NOMO-1 treated with dmso at 0.1 percent for 144 hours (cell line): Measurements from ENCODE around the gene CAPZB.

Experiments
- DNase-seq: peaks from one replicate; lab custom pipeline; 2025; ENCODE audit not compliant: unreplicated experiment; lab: John Stamatoyannopoulos, UW

CAPZB gene

DNA sequence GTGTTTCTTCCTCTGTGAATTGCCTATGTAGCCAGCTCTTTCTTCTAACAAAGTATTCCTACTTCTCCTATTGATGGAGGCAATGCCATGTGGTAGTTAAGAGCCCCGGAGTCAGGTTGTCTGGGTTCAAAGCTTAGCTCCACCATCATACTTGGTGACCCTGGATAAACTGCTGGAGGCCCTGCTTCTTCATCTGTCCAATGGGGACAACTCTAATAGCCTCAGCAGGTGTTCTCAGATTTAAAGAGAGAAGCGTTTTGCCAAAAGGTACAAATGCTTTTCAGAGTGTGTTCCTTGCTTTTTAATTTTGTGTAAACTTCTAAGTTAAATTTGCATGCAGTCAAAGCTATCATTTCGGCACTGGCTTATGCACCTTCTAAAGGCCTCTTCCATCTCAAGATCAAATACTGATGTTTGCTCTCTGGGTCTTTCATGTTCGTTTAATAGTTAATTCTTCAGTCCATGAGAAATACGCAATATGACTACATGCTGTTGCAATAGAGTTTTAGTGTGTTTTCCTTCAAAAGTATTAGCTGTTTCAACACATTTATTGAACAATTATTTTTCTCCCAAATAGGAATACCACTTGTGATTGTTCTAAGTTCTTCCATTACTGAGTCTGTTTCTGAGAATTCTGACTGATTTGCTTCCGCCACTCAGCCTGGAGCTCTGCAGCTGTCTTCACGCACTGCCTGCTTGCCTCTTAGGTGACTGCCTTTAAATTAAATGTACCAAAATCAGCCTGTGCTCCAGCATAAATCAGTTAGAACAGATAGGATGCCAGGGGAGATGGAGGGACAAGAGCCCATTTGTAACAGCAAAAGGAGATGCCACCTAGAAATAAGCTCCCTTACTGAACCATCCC is 75.6 kb downstream of the CAPZB start:
- no peak for DNase-seq

DNA sequence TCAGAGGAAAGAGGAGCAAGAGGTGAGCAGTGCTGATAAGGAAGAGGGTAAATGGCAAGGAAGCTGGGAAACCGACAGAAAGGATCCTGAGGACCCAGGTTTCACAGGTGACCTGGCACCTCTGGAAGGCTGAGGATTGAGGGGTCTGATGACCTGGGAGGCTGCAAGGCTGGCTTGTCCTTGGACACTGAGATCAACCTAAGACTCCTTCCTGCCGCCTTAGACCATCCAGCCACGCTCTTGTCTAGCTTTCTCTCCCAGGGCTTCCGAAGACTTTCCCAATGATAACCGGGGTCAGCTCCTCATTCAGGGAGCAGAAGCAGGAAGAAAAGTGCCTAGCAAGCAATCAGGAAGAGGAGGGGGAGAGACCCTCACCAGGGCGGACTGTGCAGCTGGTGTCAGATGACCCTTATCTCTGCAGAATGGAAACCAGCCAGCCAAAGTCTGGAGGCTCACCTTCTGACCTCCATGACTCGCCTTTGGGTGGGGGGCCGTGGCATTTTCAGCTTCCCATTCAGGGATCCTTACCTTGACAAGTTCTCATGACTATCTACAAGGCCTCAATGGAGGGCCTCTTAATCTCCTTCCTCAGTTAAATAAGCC is 77.7 kb downstream of the CAPZB start:
- no peak for DNase-seq

DNA sequence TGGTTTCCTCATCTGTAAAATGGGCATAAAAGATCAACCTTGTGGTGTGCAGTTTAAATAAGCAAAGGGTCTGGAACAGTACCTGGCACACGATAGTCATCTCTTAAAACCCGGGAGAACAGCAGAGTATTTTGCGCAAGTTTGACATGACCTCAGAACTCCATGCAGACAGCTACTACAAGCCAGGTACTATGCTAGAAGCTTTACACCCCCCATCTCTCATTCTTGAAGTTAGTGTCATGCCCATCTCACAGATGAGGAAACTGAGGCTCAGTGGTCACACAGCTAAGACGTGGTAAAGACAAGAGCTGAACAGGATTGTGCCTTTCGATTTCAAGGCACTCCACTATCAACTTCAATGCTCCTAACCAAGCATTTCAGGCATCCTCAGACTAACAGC is 78.7 kb downstream of the CAPZB start:
- DNase-seq: no peak

DNA sequence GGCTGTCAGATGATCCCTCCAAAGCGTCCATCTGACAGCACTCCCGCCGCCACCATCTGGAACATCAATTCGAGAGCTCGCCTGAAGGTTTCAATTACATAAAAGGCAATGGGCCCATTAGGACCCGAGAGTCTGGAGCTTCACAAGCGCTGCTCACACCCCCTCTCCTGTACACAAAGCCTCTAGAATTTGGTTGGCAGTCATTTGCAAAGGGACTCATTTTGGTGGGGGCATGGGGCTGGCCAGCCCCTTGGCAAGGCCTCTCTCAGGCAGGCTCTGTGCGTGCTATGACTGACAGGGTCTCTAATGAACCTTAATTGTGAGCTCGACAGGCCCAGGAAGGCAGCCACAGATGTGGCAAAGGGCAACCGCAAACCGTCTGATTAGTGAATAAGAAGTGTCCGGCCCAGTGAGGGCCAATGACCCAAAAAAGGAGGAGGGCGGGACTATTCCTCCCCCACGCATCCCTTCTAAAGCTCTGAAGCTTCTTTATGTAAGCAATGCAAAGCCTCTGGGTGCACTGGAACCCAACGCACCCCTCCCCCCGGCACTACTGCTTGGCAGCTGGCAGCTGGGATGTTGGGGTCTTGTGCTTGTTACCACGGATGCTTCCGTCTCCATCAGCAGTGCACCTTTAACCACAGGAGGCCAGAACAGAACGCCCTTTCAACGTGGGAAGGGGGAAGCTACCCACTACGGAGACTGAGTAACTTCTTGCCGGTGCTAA is 79.4 kb downstream of the CAPZB start:
- DNase-seq: no peak

DNA sequence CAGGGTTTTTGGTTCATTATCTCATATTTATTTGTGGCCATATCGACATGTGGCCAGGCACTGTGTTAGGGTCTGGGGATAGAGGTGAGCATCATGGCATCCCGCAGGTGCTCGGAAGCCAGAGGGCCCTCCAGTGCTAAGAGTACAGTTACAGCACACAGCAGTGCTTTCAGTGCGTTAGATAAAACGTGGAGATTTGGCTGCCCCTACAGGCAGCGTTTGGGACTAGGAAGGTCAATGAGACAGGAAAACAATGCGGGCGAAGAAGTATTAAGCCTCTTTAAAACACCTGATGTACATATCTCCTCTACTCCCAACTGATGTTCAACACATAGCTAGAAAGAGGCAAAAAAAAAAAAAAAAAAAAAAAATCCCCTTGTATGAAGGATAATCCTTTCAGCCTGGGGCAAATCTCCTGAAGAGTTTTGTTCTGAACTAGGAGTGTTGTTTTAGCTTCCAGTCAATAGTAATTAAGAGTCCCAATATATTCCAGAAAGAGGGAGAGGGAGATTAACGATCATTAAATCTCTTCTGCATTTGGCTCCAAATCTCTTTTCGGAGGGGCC is 80.1 kb downstream of the CAPZB start:
- no peak for DNase-seq

DNA sequence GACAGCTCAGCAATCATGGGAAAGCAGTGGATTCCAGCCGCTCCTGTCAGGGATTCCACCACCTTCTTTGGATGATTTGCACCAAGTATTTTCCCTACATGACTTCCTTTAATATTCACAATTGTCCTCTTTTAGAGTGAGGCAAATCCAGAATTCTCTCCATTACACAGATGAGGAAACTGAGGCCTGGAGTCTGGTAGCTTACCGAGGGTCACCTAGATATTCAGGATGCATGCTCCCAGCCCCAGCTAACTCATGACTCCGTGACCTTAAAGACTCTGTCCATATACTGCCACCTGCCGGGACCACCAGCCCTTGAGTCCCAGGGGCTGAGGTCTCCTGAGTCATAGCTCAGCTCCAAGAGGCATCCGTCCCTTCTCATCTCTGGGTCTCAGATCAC is 80.6 kb downstream of the CAPZB start:
- DNase-seq: no peak

DNA sequence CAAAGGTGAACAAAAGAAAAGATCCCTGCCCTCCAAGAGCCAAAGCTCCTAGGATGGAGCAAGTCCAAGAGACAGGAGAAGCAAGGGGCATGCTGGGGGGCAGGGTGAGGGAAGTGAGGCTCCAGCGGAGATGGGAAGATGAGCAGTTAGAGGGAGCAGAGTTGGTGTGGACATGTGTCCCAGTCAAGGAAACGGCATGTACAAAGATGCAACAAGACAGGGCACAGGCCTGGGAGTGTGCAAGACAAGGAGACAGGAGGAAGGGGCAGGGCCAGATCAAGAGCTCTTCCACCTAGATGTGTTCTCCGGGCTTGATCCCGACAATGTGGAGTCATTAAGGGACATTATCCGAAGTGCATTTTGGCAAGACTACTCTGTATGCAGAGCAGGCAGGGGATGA is 82.1 kb downstream of the CAPZB start:
- DNase-seq: no peak

DNA sequence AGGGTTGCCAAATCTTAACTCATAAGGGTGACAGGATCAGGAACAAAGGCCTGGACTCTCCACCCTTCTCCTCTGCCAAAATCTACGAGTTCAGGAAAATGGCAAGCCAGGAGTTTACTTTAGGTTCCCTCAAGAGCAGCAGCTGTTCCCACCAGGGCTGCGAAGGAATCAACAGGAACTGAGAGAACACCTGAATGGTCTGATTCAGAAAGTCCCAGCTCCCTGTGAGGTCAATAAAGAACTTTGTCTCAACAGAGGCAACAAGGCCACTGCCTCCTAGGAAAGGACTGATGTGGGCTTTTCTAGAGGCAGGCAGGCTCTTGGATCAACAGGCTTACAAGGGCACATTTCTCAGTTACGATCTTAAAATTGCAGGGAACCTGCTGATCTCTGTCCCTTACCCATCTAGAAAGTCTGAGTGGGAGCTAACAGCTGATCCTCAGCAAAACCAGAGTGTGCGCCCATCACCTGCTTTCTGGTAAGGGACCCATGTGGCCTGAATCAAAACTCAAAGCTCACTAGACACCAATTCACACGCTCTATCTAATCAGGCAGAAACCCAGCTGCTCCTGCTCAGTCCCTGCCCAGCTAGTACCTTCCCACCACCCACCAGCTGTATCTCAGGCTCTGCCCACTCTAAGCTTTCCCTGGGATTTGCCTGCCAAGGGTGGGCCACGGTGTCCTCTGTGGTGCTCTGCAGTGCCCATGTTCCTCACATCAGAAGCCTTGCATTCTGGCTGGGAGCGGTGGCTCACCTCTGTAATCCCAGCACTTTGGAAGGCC is 83.1 kb downstream of the CAPZB start:
- no peak for DNase-seq

DNA sequence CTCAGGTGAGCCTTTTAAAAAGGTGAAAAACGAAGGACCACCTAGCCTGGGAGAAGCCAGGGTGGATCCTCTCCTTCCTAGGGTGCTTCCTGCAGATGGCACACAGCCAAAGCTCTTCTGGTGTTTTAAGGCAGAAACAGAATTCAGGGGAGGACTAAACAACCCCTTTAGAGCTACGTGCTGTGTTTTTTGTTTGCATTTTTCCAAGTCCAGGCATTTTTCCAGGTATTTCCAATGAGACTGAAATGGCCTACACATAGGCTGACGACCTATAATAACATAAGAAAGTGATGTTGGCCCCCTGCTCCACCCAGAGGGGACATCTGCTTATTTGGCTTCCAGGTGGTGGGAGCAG is 83.8 kb downstream of the CAPZB start:
- DNase-seq: no peak

DNA sequence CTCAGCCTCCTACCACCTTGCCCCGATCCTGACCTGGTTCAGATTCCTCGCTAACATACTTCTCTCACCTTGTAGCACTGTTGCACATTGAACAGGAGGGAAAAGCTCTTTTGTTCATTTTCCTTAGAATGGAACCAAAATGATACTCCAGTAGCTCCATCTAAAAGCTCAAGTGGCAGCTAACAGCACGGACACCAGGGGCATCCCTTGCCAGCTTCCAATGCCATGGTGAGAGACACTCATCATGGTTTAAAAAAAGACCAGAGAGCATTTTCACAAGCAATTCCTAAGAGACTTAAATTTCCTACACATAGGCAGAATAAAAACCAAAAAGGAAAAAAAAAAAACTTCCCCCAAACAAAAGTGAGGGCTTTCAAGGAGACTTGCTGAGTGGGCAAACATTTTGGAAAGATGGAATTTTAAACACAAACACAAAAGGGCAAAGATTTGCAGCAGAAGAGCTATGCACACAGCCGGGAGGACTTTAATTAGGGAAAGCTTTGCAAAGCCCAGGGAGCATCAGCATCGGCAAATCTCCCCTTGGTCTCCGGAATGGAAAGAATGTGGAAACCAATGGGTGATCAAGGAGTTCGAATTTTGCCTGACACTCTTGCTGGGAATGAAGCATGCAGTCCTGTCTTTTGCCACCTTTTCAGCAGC is 84.3 kb downstream of the CAPZB start:
- no peak for DNase-seq

DNA sequence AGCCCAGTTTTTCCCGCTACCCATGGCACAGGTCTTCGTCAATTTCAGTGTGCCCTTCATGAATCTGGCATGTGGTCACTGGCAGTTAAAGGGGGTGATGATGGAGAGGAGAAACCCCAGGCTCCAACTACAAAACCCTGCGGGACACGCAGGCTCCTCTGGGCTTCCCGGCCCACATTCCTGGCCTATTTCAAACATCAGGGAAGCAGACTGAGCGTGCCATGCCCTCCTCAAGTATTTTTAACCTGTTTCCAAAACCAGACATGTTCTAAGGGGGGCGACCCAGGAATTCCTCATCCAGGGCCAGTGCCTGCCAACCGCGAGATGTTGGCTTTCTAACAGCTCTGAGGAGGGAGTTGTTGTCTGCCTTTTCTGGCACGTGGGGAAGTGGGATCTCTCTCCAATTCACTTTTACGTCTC is 85.1 kb downstream of the CAPZB start:
- DNase-seq: no peak

DNA sequence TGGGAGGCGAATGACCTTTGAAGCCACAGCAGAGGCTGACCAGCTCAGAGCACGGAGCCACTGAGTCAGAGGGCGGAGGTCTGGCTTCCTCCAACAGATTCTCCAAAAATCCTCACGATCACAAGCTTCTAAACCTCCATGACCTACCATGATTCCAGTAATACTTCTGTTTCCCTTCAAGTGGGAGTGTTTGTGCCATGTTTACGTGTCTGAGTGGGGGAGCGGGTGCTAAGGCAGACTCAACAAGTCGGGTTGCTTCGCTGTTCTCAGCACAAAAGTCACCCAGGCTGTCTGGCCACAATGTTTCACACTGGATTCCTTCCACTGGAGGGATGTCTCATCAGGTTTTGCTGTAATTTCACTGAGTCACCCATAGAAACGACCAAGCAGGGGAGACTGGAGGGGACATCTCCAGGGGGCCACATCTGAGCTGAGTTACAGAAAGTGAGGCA is 87.0 kb downstream of the CAPZB start:
- no peak for DNase-seq

DNA sequence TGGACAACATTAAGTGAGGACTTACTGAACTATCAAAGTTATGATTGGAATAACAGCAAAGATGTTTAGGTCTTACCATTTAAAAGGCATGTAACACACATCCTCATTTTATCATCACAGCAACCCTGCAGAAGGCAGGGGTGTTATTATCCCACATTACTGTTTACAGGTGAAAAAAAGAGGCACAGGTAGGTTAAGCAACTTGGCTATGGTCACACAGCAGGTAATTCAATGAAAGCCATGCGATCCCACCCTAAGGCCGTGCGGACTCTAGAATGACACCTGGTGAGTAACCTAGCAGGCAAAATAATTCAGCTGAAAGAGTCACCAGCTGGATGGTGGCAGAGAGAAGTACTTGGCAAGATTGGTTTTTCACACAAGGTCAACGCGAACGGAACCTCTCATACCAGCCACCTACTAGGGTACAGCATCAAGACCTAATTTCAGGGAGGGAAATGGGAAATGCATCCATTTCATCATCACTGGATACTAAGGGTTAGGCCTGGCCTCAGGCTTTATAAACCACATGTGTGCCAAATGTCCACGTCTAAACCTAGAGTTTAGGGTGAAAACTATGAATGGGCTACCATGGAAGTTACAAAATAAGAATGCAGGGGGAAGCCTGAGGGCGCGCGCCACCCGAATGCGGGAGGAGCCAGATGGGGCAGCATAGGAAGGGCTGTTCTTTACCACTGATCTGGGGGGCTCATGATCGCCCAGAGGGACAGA is 88.0 kb downstream of the CAPZB start:
- DNase-seq: no peak

DNA sequence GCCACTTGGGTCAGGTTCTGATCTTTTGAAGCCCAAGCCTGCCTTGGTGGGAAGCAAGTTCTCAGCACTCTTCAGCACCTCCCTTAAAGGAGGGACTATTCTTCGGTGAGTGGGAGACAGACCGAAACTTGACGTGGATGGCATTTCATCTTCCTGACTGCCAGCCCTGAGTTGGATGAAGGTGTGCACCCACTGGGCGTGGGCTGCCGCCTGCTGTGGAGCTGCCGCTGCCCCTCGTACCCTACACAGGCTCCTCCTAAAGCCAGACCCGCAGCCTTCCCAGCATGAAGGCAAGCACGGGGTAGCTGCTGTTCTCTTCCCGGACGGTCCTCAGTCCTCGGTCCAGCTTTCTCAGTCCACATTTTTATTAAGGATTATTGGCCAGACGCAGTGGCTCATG is 89.1 kb downstream of the CAPZB start:
- DNase-seq: no peak

DNA sequence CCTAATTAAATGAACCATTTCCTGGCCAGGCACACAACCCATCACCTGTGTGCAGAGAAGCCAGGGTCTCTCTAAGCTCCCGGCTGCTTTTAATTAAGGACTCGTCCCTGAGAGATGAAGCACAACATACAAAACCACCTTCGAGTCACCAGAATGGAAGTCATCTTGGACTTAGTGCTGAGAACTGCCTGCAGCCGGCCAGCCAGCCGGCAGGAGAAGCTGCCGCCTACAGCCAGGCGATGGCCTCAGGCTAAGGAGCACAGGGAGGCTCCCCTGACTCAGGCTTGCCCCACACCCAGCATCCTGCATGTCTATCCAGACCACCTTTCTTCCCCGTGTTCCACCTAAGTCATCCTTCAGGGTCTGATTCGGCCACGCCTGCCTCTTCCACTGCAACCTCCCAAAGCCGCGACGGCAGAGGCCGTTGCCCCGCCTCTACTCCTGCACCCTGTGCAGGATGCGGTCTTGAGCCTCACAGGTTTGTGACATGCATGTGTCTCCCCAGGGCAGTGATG is 89.6 kb downstream of the CAPZB start:
- DNase-seq: no peak

DNA sequence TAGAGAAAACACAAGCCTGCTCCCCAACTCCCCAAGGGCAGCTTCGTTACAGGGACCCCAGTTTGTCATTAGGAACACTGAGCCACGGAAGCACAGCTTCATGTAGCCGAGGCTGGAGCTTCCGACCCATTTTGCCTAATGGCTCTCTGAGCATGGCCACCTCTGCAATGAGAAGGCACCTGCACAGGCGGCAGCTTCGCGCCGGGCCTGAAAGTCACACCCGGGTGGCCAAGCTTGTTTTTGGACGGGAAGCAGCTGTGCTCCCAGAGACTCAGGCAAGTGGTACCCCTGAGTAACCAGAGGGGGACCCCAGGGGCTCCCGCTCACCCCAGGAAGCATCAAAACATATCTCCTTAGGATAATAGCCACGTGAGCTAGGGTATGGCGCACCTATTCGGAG is 92.3 kb downstream of the CAPZB start:
- DNase-seq: no peak

DNA sequence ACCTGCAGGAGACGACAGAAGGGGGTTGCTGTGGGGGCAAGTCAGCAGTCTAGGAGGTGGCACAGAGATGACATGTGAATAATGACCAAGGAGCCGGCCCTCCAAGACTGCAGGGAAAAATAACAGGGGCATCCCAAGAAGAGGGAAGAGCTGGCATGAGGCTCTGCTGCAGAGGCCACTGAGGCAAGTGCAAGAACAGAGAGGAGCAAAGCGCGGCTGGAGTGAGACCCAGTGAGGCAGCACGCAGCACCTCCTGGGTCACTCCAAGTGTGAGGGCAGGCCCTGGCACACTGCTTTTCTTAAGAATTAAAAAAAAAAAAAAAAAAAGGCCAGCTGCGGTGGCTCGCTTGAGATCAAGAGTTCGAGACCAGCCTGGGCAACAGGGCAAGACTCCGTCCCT is 93.1 kb downstream of the CAPZB start:
- no peak for DNase-seq

DNA sequence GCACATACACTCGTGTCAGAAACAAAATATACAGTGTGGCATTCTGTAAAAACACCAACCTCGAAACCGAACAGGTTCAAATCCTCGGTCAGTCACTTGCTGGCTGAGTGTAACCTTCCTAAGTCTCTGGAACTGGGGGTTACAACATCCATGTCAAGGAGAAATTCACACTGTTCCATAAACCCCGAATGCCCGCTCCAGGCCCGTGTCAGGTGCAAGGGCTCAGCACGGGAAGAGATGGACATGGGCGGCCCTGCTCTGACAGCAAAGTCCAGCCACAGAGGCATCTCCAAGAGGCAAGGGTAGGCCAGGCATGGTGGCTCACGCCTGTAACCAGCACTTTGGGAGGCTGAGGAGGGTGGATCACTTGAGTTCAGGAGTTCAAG is 93.8 kb downstream of the CAPZB start:
- no peak for DNase-seq

DNA sequence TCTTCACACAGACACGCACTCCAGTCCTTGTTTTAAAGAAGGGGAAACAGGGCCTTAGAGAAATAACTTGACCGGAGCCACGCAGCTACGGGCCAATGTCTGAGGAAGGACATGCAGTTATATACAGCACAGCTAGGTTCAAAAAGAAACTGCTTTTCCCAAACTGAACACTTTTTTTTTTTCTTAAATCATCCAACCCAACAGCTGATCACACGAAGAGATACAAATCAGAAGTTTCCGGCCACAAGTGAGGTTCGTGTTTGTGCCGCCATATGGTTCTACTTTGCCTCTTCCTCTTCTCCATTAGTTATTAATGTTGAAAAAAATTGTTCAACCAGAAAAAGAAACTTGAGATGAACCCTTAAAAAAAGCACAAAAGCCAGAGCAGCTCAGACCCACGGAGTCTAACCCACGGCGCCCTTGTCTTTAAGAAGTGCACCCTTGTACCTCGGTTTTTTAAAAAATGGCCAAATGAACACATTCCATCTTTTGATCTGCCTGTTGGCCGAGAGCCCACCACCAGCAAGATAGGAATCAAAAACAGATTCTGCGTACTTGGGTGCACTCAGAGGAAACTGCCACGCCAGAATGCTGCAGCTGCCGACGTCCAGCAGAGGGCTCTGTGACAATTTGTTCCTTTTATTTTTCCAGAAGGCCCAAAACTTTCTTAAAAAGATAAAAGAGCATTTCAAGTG is 94.3 kb downstream of the CAPZB start:
- no peak for DNase-seq
